ENCODE measurements around the gene CORO1C. TPM values are rescaled to one million over a fixed set of nuclear protein-coding genes. Genes with fewer than 3 reads are reported as not detected.

Gene CORO1C
- total and polyA plus RNA-seq, 2 donors (not counting 3 experiments of a cell fraction or from before 2014, with no cell fraction given), result 150 to 240 TPM

GRCh38 chr12:108721824-108722223, 9.5 kb downstream of the CORO1C start:
- no peak for DNase-seq (ENCODE audit: low read depth, low spot score)
- Histone ChIP-seq H3K9me1 (replicated peaks; ENCODE audit: control insufficient read depth, extremely low read depth, insufficient read depth, low read length) (no peaks in the 10 kb centered on the region), H3K9me3 (replicated peaks; ENCODE audit: control insufficient read depth, insufficient read depth, low read length) (no peaks in the 10 kb centered on the region), H3K4me1 (ENCODE audit: control insufficient read depth, extremely low read depth, insufficient read depth, low read length) (peaks cover 47% of the 10 kb centered on the region), H4K20me1 (replicated peaks; ENCODE audit: control insufficient read depth, extremely low read depth, insufficient read depth, low read length) (peaks cover 8% of the 10 kb centered on the region), H3K9ac (replicated peaks; ENCODE audit: extremely low read depth, insufficient read depth, low read length) (no peak overlapping the region), H3K4me3 (replicated peaks in 1 of 3; ENCODE audit: insufficient read depth in 1 of 3, low read depth in 1 of 3, low read length in 3 of 3) (no peak overlapping the region), H3K27me3 (ENCODE audit: control insufficient read depth in 2 of 2, insufficient read depth in 2 of 2, low read length in 2 of 2) (no peaks in the 10 kb centered on the region), H3K79me2 (ENCODE audit: control insufficient read depth, insufficient read depth, low read length) (peaks cover 98% of the 10 kb centered on the region), H3K4me2 (ENCODE audit: insufficient read depth, low read length) (no peak overlapping the region), H3K27ac (ENCODE audit: insufficient read depth, low read depth, low read length) (peak overlapping the region; percentile 83), H2AFZ (ENCODE audit: low read depth, low read length) (no peak overlapping the region), H3K36me3 (ENCODE audit: control insufficient read depth in 2 of 2, extremely low read depth in 1 of 2, insufficient read depth in 2 of 2, low read length in 2 of 2) (peaks cover 0 to 6% of the 10 kb centered on the region in 2 experiments)
- BruUV-seq (replicated peaks), result no TSS peak
- intact Hi-C loops (cut with micrococcal nuclease) (loop anchor here (2.0 kb wide), 1 partner anchor 31 kb away; no protein-coding TSS in a partner anchor), dilution Hi-C loops (cut with MboI; ENCODE audit: extremely low pct_ligation_motif_present, low sequenced_read_pairs) (no loop called here)
- CTCF ChIA-PET, result interaction anchor here (1.6 kb wide), 1 partner anchor 32 kb away, joined by 3 read pairs; no protein-coding TSS in a partner anchor
- POLR2A ChIA-PET, result no interaction called here
- TF ChIP-seq EZH2 (IDR thresholded peaks at IDR 0.05; ENCODE audit: borderline replicate concordance, low read depth, low read length, severe bottlenecking) (no peak), MYC (IDR thresholded peaks at IDR 0.05; ENCODE audit: low read depth, low read length) (no peak), GATA2 (IDR thresholded peaks at IDR 0.05; ENCODE audit: insufficient read depth, insufficient read length, low read depth, low read length) (no peak), POLR2A (IDR thresholded peaks at IDR 0.05; ENCODE audit: low read depth, low read length) (no peak), POLR2AphosphoS5 (IDR thresholded peaks at IDR 0.05; ENCODE audit: insufficient read depth, low read depth, low read length) (no peak), CTCF (IDR thresholded peaks at IDR 0.05; ENCODE audit: extremely low read depth in 1 of 2, insufficient read depth in 1 of 2, low read depth in 1 of 2, low read length in 2 of 2) (no peak), JUN (IDR thresholded peaks at IDR 0.05; ENCODE audit: borderline replicate concordance, insufficient read depth, insufficient read length, low read depth) (no peak), MAX (IDR thresholded peaks at IDR 0.05; ENCODE audit: insufficient read depth, insufficient read length) (no peak)
- FAIRE-seq, result no peak

Measured in endothelial cell of umbilical vein (primary cell).